T-helper 2 cell (primary cell): ENCODE measurements around the gene INPP5D.
"Not testable (repeated sequence)": the region's sequence is repeated elsewhere in the genome, so short reads cannot be mapped to it uniquely, and the experiment has no call there.

Experiments used
- DNase-seq, 5 experiments: peaks; one replicate each; pipeline versions ENCODE4 v3.0.0 to v3.0.0-alpha.2; 2012 to 2022

Gene INPP5D

GRCh38 chr2:233178994-233179847 is 119.1 kb downstream of the INPP5D start:
- no peak for DNase-seq

- no peak for DNase-seq
These were observed 119.8 kb downstream of the INPP5D start for GRCh38 chr2:233179848-233180366.

GRCh38 chr2:233183869-233184418 is 123.8 kb downstream of the INPP5D start:
- DNase-seq, result no peak

DNA sequence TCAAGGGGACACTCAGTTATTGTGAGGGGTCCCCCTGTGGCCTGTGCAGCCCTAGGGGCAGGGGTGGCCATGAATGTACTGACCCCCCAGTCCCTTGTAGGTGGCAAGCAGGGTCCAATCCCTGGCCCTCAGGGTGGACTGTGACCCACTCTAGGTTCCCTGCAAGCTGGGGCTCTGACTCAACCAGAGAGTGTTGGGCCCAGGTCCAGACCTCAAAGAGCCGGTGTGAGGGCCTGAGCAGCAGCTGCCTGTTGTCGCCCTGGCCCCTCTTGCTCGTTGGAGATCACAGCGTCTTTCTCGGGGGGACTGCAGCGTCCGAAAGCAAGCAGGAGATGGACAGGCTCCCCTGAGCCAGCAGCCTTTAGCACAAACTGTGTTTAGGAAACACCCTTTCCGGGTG is 124.5 kb downstream of the INPP5D start:
- DNase-seq, result no peak

DNA sequence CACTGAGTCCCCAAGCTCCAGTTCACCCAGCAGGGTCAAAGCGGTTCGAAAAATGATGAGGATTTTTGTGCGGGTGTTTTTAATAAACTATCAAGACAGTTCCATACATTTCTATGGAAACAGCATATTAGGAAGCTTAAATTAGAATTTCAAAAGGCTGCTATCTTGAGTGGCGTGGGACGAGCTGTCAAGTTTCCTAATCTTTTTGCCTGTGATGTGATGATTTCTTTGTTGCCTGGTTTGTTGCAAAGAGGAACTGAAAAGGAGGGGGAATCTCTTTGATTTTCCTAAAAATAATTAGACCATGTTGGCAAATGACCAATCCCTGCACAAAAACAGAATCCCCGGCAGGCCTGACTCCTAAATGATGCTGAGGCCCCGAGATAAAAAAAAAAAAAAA is 125.2 kb downstream of the INPP5D start:
- DNase-seq, result no peak

GRCh38 chr2:233185963-233186362 is 125.8 kb downstream of the INPP5D start:
- no peak for DNase-seq

DNA sequence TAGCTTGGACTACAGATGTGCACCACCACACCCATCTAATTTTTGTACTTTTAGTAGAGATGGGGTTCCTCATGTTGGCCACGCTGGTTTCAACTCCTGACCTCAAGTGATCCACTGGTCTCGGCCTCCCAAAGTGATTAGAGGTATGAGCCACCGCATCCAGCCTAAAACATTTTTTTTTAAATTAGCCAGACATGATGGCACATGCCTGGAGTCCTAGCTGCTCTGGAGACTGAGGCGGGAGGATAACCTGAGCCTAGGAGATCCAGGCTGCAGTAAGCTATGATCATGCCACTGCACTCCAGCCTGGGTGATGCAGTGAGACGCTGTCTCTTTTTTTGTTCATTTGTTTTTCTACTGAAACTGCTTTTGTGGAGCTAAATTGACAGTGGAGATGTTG is 126.7 kb downstream of the INPP5D start:
- no peak for DNase-seq

DNA sequence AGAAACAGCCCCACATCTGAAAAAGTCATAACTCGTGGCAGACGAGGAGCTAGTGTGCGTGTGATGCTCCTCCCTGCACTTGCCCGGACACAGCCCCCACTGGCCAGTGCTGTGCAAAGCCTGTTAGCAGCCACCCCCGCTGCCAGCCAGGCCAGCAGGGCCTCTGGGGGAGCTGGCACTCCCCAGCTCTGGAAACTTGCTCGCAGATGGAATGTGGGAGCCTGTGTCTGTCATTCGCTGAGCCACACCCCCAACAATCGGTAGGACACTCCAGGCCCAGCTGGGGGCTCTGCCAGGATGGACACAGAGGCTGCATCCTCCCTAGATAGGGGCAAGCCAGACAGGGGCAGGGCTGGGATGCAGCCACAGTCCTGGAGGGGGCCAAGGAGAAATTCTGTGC is 128.9 kb downstream of the INPP5D start:
- no peak for DNase-seq

DNA sequence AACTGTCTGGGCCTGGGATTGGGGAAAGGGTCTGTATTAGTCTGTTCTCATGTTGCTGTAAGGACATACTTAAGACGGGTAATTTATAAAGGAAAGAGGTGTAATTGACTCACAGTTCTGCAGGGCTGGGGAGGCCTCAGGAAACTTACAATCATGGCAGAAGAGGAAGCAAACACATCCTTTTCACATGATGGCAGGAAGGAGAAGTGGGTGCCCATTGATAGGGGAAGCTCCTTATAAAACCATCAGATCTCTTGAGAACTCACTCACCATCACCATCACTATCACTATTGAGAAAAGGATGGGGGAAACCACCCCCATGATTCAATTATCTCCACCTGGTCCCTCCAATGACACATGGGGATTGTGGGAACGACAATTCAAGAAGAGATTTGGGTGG is 130.9 kb downstream of the INPP5D start:
- DNase-seq, result not testable (repeated sequence)

DNA sequence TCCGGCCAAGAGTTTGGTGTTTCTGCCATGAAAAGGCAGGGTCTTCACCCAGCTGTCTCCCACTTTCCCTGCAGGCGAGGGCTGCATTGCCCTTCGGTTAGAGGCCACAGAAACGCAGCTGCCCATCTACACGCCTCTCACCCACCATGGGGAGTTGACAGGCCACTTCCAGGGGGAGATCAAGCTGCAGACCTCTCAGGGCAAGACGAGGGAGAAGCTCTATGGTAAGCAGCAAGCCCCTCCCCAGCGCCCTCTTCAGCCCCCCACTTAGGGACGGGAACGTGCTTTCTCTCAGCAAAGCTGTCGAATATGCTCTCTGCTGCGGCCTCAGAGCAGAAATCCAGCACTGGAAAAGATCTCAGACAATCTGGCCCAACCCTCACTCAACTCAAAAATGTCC is 133.6 kb downstream of the INPP5D start:
- DNase-seq, result no peak

DNA sequence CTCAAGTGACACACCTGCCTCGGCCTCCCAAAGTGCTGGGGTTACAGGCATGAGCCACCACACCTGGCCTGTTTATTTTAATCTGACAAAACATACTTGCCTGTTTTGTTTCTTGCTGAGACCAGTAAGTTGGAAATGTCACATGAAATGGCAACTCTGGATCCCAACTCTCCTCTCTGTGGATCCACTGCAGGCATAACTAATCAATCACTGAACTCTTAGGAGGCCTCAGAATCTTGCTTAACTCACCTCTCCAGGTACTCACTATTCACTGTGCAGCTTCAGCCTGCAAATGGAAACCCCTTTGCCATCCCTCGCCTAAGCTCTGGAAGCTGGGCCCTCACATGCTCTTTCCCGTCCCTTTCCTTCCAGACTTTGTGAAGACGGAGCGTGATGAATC is 134.9 kb downstream of the INPP5D start:
- DNase-seq, result no peak

DNA sequence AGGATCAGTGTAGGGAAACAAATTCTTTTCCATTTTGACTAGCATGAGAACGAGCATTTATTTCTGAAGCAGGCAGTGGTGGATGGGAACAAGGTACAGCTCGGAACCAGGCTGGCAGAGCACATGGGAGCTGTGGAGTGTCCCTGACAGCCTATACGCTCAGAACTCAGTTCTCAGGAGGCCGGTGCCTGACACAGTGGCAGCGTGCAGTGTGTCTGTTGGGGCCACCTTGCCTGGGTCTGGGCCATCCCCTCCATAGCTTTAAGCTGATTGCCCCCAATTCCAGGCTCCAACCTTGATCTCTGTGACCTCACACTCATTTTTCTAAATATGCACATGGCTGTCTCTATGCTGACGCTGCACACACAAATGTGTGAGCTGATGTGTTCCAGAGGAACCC is 136.9 kb downstream of the INPP5D start:
- DNase-seq, result no peak

DNA sequence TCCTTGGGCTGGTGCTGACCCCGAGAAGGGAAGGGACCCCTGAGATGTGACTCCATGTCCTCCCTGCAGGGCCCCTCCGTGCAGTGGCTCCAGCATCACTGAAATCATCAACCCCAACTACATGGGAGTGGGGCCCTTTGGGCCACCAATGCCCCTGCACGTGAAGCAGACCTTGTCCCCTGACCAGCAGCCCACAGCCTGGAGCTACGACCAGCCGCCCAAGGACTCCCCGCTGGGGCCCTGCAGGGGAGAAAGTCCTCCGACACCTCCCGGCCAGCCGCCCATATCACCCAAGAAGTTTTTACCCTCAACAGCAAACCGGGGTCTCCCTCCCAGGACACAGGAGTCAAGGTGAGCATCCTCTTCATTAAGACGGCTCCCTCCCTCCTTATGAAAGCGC is 137.9 kb downstream of the INPP5D start:
- no peak for DNase-seq

- no peak for DNase-seq
These were observed 139.7 kb downstream of the INPP5D start for GRCh38 chr2:233199870-233200269.

GRCh38 chr2:233200790-233201189 is 140.6 kb downstream of the INPP5D start:
- DNase-seq, result not testable (repeated sequence)

GRCh38 chr2:233201258-233202013 is 141.3 kb downstream of the INPP5D start:
- DNase-seq, result no peak

DNA sequence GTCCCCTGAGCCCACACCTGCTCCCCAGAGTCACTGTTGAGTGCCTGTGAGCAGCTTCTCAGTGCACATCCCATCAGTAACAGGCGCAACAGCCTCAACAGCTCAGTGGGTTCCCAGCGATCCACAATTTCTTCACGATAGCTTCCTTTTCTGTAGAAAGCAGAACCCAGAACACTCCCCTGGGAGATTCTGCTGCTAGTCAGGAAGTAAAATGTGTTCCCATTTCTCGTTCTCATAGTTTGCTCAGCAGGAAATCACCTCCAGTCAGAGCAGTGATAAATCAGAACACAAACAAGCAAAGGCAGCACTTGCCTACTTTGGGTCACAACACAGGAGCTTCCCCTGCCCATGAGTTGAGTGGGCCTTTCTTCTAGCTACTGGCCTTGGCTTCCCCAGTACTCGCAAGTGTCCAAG is 142.4 kb downstream of the INPP5D start:
- no peak for DNase-seq

DNA sequence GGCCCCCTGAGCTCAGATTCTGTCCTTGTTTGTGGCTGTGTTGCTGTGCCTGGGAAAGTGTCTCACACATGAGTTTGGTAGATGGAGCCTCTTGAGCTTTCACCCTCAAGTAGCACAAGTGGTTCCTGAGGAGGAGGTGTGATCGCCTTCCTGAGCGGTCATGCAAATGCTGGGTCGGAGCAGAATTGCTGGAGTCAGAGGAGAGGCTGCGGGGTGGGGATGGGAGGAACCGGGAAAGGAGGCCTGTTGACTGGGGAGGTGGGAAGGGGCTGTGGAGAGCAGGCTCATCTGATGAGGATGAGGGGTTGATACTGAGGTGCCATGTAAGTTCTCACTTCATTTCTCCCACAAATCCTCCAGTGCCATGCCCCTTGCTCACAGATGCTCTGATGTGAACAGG is 142.9 kb downstream of the INPP5D start:
- no peak for DNase-seq

DNA sequence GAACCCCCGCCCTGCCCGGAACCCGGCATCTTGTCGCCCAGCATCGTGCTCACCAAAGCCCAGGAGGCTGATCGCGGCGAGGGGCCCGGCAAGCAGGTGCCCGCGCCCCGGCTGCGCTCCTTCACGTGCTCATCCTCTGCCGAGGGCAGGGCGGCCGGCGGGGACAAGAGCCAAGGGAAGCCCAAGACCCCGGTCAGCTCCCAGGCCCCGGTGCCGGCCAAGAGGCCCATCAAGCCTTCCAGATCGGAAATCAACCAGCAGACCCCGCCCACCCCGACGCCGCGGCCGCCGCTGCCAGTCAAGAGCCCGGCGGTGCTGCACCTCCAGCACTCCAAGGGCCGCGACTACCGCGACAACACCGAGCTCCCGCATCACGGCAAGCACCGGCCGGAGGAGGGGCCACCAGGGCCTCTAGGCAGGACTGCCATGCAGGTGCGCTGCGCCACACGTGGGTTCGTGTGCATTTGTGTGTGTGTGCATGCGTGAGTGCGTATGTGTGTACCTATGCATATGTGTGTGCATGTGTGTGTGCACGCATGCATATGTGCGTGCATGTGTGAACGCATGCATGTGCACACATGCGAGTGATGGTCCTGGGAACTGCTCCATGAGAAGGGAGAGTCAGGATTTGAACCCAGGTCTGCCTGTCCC is 144.3 kb downstream of the INPP5D start:
- no peak for DNase-seq

DNA sequence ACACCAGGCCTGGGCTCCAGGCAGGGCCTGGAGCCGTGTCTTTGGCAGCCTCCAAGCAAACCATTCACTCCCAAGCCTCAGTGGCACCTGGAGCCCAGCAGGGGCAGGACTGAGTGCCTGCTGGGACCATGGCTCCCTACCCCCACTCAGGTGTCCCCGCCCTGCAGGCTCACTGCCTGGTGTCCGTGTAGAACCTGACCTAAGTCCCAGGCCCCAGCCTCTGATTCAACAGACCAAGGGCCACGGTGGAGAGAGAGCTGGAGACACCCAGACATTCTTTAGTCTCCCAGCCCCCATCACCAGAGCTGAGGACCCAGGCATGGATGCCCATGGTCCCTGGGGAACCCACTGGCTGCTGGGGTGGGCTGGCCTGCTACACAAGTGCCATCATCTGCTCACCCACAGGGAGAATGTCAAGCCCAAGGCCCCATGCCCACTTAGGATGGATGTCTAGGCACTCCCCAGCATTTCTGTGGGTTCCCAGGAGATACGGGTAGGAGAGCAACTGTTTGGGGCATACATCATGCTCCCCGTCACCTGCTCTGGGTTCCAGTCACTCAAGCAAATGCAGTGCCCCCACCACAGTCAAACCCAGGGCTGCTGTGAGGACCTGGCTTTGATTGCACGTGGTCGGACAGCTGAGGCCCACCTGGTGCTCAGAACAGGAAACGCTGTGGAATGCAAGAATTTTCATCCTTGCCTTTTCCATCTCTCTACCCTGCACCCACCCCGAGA is 148.4 kb downstream of the INPP5D start:
- DNase-seq, result no peak

GRCh38 chr2:233209117-233209532 is 149.0 kb downstream of the INPP5D start:
- DNase-seq, result no peak

DNA sequence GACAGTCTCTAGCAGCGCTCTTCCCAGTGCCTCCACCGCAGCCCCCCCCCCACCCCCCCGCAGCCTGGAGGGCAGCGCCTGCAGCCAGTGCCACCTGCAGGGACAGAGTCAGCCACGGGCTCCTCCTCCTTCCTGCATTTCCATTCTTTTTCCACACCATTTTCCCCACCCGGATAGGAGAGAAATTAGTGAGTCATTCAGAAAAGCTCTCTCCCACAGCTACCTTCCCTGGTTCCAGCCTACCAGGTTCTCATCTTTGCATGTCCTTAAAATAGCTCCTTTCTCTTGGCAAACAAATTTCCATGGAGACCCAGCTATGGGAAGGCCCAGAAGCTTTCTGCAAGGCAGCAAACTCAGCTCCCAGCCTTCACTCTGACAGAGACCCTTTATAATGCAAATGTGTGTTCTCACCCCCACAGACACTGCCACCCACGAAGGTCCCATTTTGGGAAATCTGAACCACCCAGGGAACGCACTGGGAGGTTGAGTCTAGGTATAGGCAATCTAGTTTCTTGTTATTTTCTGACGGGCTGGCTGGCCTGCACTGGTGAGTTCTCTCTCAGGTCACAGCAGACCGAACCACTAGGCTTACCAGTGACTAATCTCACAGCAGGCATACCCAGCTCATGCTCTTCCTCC is 149.5 kb downstream of the INPP5D start:
- no peak for DNase-seq
